NCI-H82 treated with DMSO at 0.1 percent for 48 hours (cell line): Measurements from ENCODE around the gene IGFALS.
"Not testable (repeated sequence)": the region's sequence is repeated elsewhere in the genome, so short reads cannot be mapped to it uniquely, and the experiment has no call there.

Source experiments
- DNase-seq: peaks from one replicate; lab custom pipeline; 2025; ENCODE audit not compliant: unreplicated experiment; lab: John Stamatoyannopoulos, UW

The IGFALS gene

GRCh38 chr16:1818204-1818872 lies 24.8 kb upstream of the IGFALS start:
- no peak for DNase-seq

- DNase-seq, result no peak
Measured at GRCh38 chr16:1817716-1818115, 24.2 kb upstream of the IGFALS start.

GRCh38 chr16:1817276-1817589 lies 23.7 kb upstream of the IGFALS start:
- DNase-seq, result no peak

- no peak for DNase-seq
Measured at GRCh38 chr16:1816396-1817275, 23.1 kb upstream of the IGFALS start.

GRCh38 chr16:1815461-1815860 lies 22.0 kb upstream of the IGFALS start:
- DNase-seq, result no peak

- DNase-seq, result no peak
Measured at GRCh38 chr16:1812732-1813163, 19.2 kb upstream of the IGFALS start.

- no peak for DNase-seq
Measured at GRCh38 chr16:1810536-1810935, 17.0 kb upstream of the IGFALS start.

GRCh38 chr16:1810106-1810505 lies 16.6 kb upstream of the IGFALS start:
- no peak for DNase-seq

GRCh38 chr16:1809281-1809801 lies 15.8 kb upstream of the IGFALS start:
- no peak for DNase-seq

GRCh38 chr16:1808691-1809090 lies 15.2 kb upstream of the IGFALS start:
- no peak for DNase-seq

GRCh38 chr16:1807626-1808025 lies 14.1 kb upstream of the IGFALS start:
- no peak for DNase-seq

- DNase-seq, result no peak
Measured at GRCh38 chr16:1800701-1801100, 7.2 kb upstream of the IGFALS start.

- not testable (repeated sequence) for DNase-seq
Measured at GRCh38 chr16:1799263-1799662, 5.8 kb upstream of the IGFALS start.

GRCh38 chr16:1794908-1795666 lies 1.6 kb upstream of the IGFALS start:
- DNase-seq, result no peak

GRCh38 chr16:1794221-1794871 lies 841 bp upstream of the IGFALS start:
- DNase-seq, result no peak

GRCh38 chr16:1792836-1793577 lies 498 bp downstream of the IGFALS start:
- DNase-seq, result no peak

GRCh38 chr16:1791943-1792812 lies 1.3 kb downstream of the IGFALS start:
- no peak for DNase-seq

GRCh38 chr16:1791256-1791942 lies 2.1 kb downstream of the IGFALS start:
- DNase-seq, result no peak
